Body of pancreas (tissue), 4 donors: ENCODE results near the gene RYR3. TPM values are rescaled to one million over a fixed set of nuclear protein-coding genes. Genes with fewer than 3 reads are reported as not detected.

Source experiments
- ATAC-seq: fragments of 150-250 bp; one replicate; pipeline ENCODE4 v1.9.1; 2016
- DNase-seq, 4 donors: peaks; one replicate each; pipeline ENCODE4 v3.0.0-alpha.2; 2019
- H3K27ac ChIP-seq, 4 donors: fragments of 200-600 bp; sonication (generic); 1 replicate in 3 of 4; 2 replicates in 1 of 4; pipeline versions ENCODE4 v1.5.1 to v1.6.1; 2016 to 2019; ENCODE audit warnings: mild to moderate bottlenecking in 1 of 4, mixed read lengths in 1 of 4, moderate library complexity in 1 of 4
- H3K27me3 ChIP-seq, 2 donors: fragments of 200-600 bp; sonication (generic); one replicate each; pipeline ENCODE4 v1.6.0; 2016; ENCODE audit warnings: mild to moderate bottlenecking in 1 of 2
- H3K36me3 ChIP-seq, 2 donors: fragments of 200-600 bp; sonication (generic); replicated peaks in 1 of 2; 2 replicates each; pipeline ENCODE4 v1.5.1; 2016; ENCODE audit warnings: low read depth in 2 of 2; ENCODE audit not compliant: insufficient read depth in 1 of 2
- H3K4me1 ChIP-seq: fragments of 200-600 bp; sonication (generic); one replicate; pipeline ENCODE4 v1.6.0; 2016
- H3K4me3 ChIP-seq, 2 donors: fragments of 200-600 bp; sonication (generic); 1 replicate in 1 of 2; 2 replicates in 1 of 2; pipeline ENCODE4 v1.5.1; 2016 to 2019
- H3K9me3 ChIP-seq, 3 donors: fragments of 200-600 bp; sonication (generic); 1 replicate in 2 of 3; 2 replicates in 1 of 3; pipeline ENCODE4 v1.5.1; 2016
- POLR2A ChIP-seq, 3 donors: fragments of 450-650 bp; IDR thresholded peaks; one replicate each; pipeline ENCODE4 v1.6.1; 2016; ENCODE audit warnings: antibody characterized with exemption in 3 of 3, mild to moderate bottlenecking in 2 of 3
- WGBS, 2 donors: methylation state at CpG; one replicate each; pipeline ENCODE4 v1.1.5; 2017; 5-methylcytosine and 5-hydroxymethylcytosine counted together
- intact Hi-C: fragments of 100-400 bp; cut with DNase I; formaldehyde crosslinking; loops from one replicate; pipeline ENCODE4 v1.15.1; 2023
- total RNA-seq, 2 donors: library from RNA; depleted of rRNA; stranded (reverse); fragments of >200 nt; gene quantifications; one replicate each; pipeline ENCODE4 v1.1.0, GENCODE V29; 2016
- TF ChIP-seq, protein P1 (sequence below), 7 experiments: fragments of 450-650 bp in 4 of 7; fragments of 200-600 bp in 3 of 7; sonication (generic) in 3 of 7; IDR thresholded peaks; one replicate each; pipeline ENCODE4 v1.5.1; 2016 to 2019; ENCODE audit warnings: antibody characterized with exemption in 7 of 7

RYR3 gene
- total RNA-seq, 2 donors from 2014 or later: 0.26 to 0.66 TPM

DNA sequence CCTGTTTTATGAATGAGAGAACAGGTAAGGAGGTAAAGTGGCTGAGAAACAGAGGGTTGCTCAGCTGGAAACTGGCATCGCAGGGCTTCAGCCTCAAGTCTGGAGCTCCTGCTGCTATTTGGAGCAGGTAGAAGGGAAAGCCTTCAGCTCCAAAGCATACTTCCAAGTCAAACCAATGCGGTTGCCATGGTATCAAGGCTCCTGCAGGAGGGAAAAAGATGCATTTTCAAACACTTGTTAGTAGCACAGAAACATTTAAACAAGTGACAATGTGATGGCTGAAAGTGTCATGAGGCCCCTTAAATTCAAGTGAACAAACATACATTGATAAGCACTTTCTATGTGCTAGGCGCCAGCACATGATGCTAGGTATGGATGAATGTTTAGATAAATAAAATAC lies 60.4 kb downstream of the RYR3 start:
- intact Hi-C loops: no loop called here
- no peaks in the 10 kb centered on the region for H3K4me1 ChIP-seq
- H3K36me3 ChIP-seq: no peaks in the 10 kb centered on the region
- H3K4me3 ChIP-seq: no peak overlapping the region
- H3K27me3 ChIP-seq: no peaks in the 10 kb centered on the region
- no peak for TF ChIP-seq POLR2A (IDR thresholded peaks at IDR 0.05)
- TF ChIP-seq, protein P1, sequence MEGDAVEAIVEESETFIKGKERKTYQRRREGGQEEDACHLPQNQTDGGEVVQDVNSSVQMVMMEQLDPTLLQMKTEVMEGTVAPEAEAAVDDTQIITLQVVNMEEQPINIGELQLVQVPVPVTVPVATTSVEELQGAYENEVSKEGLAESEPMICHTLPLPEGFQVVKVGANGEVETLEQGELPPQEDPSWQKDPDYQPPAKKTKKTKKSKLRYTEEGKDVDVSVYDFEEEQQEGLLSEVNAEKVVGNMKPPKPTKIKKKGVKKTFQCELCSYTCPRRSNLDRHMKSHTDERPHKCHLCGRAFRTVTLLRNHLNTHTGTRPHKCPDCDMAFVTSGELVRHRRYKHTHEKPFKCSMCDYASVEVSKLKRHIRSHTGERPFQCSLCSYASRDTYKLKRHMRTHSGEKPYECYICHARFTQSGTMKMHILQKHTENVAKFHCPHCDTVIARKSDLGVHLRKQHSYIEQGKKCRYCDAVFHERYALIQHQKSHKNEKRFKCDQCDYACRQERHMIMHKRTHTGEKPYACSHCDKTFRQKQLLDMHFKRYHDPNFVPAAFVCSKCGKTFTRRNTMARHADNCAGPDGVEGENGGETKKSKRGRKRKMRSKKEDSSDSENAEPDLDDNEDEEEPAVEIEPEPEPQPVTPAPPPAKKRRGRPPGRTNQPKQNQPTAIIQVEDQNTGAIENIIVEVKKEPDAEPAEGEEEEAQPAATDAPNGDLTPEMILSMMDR (IDR thresholded peaks at IDR 0.05): no peak
- H3K27ac ChIP-seq: no peak overlapping the region
- no peak for ATAC-seq
- DNase-seq: no peak
- 65 to 74% methylated on average over 3 of the region's 3 CpGs for WGBS, 2 donors
- H3K9me3 ChIP-seq: no peaks in the 10 kb centered on the region

DNA sequence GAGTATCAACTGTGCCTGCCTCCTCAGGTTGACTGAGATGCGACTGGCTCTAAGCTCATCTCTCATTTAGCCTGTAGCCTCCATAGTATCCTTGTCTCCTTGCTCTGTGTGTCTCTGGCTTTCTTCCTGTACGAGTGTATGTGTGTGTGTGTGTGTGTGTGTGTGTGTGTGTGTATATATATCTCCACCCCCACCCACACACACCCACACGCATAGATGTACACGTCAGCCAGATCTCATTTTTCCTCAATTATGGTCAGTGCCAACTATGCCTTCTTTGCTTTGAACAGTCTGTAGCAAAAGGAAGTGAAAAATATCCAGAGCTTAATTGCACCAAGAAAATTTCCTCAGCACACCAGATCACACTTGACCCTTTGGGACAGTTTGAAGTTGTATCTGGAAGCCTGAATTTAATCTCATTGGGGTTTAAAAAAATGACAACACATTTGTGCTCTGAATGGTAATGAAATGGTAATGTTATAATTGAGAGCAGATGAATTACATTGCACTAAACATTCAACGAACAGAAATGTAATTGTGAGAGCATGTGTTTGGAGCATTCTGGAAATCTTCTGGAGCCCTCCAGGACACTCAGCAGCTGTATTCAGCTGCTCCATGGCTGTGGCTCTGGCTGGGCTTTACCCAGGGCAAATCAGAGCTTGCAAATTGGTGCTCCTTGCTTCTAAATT lies 63.6 kb downstream of the RYR3 start:
- Histone ChIP-seq H3K9me3 (no peaks in the 10 kb centered on the region), H3K36me3 (no peaks in the 10 kb centered on the region), H3K27me3 (no peaks in the 10 kb centered on the region), H3K4me1 (no peaks in the 10 kb centered on the region), H3K27ac (no peak overlapping the region), H3K4me3 (no peak overlapping the region)
- 43 to 45% methylated on average over 5 of the region's 5 CpGs for WGBS, 2 donors
- ATAC-seq (no peak), DNase-seq (no peak)
- intact Hi-C loops: no loop called here
- TF ChIP-seq, protein P1 (IDR thresholded peaks at IDR 0.05): no peak
- no peak for TF ChIP-seq POLR2A (IDR thresholded peaks at IDR 0.05)

DNA sequence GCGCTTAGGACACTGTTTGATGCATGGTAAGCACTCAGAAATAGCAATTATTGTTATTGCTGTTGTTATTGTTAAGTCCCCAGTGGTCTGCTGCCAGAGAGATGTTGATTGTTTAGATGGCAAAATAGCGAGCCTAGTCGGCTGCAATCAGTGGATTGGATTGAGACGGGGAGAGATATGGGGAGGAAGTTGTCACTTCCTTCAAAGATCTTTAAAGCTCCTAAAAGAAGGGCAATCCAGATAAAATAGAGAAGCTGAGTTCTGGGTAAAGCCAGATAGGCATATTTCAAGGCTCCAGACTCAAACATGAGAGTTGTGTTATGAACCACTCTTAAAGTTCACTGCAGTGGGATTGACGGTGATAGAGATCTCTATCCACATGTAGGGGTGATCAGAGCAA lies 64.5 kb downstream of the RYR3 start:
- intact Hi-C loops: no loop called here
- Histone ChIP-seq H3K4me3 (no peak overlapping the region), H3K36me3 (no peaks in the 10 kb centered on the region), H3K27me3 (no peaks in the 10 kb centered on the region), H3K4me1 (no peaks in the 10 kb centered on the region), H3K27ac (no peak overlapping the region), H3K9me3 (no peaks in the 10 kb centered on the region)
- TF ChIP-seq, protein P1 (IDR thresholded peaks at IDR 0.05): no peak
- TF ChIP-seq POLR2A (IDR thresholded peaks at IDR 0.05): no peak
- WGBS, 2 donors: 37 to 42% methylated on average over 5 of the region's 5 CpGs
- ATAC-seq (no peak), DNase-seq (no peak)

DNA sequence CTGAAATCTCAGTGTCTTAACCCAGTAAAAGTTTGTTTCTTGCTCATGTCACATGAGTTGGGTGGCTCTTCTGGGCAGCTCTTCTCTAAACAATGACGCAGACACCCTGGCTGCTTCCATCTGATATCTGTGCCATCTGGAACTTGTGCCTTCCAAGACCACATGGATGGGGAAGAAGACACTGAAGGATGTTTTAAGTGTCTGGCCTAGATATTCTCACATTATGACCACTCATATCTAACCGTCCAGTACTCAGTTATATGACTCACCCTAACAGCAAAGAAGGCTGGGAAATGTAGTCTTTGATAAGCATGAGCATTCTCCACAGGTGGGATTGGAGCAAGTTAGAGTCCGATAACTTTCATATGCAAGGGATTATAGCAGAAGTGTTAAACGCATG lies 66.4 kb downstream of the RYR3 start:
- intact Hi-C loops: no loop called here

More for the DNA sequence above, 66.4 kb downstream of the RYR3 start:
- no peak for TF ChIP-seq POLR2A (IDR thresholded peaks at IDR 0.05)
- TF ChIP-seq, protein P1 (IDR thresholded peaks at IDR 0.05): no peak
- WGBS, 2 donors: 76 to 80% methylated on average over 4 of the region's 4 CpGs
- H3K4me3 ChIP-seq: no peak overlapping the region
- H3K9me3 ChIP-seq: no peaks in the 10 kb centered on the region
- ATAC-seq (no peak), DNase-seq (no peak)
- H3K4me1 ChIP-seq: no peaks in the 10 kb centered on the region
- no peaks in the 10 kb centered on the region for H3K36me3 ChIP-seq
- H3K27me3 ChIP-seq: no peaks in the 10 kb centered on the region
- no peak overlapping the region for H3K27ac ChIP-seq
